Mammary epithelial cell (primary cell): ENCODE results near the gene MED12L.

Source experiments
- EZH2 ChIP-seq: IDR thresholded peaks from 2 replicates; pipeline ENCODE4 v1.6.1; 2012; ENCODE audit warnings: low read length, inconsistent platforms, borderline replicate concordance
- TF ChIP-seq, protein P1 (sequence below), 2 donors: IDR thresholded peaks in 1 of 2; conservative IDR thresholded peaks in 1 of 2; 2 replicates each; pipeline ENCODE4 v1.5.1; 2011 to 2012; ENCODE audit warnings: inconsistent platforms in 2 of 2, low read length in 2 of 2, mild to moderate bottlenecking in 2 of 2, control low read depth in 1 of 2, low read depth in 1 of 2; ENCODE audit not compliant: insufficient read depth in 1 of 2; ENCODE audit errors: extremely low read depth in 1 of 2

DNA sequence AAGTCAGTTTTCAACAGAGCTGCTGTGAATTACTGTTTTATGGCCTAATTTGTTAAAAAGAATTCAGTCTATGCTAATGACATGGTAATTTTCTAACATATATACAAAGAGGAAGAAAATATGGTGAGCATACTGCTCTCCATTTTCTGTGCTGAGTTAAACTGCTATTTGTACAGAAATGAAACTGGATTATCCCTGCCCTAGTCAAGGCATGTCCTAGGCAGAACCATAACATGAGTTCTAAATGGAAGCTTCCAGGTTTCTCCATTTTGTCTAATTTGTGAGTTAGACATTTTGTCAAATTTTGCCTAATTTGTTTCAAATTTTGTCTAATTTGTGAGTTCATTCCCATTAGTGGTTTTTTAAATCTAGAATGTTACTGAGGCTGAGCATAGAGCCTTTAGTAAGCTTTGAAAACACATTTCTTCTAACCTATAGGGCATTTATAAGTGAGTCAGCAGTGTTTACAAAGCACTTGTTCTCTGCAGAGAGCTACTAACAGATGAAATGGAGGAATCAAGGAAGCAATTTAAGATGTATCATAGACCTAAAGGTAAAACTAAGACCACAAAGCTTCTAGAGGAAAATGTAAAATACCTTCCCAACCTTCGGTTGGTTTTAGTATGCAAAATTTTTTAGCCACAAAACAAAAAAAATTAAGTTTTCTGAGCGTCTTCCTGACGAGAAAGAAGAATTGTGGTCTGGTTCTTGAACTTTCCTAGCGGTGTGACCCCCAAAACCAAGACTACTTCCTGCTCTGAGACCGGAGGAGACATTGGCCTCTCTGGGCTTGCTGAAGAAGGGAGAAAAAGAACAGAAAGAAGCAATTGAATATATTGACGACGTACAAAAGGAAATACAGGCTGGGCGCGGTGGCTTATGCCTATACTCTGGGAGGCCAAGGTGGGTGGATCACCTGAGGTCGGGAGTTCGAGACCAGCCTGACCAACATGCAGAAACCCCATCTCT, 183.1 kb downstream of the MED12L start:
- TF ChIP-seq, protein P1, sequence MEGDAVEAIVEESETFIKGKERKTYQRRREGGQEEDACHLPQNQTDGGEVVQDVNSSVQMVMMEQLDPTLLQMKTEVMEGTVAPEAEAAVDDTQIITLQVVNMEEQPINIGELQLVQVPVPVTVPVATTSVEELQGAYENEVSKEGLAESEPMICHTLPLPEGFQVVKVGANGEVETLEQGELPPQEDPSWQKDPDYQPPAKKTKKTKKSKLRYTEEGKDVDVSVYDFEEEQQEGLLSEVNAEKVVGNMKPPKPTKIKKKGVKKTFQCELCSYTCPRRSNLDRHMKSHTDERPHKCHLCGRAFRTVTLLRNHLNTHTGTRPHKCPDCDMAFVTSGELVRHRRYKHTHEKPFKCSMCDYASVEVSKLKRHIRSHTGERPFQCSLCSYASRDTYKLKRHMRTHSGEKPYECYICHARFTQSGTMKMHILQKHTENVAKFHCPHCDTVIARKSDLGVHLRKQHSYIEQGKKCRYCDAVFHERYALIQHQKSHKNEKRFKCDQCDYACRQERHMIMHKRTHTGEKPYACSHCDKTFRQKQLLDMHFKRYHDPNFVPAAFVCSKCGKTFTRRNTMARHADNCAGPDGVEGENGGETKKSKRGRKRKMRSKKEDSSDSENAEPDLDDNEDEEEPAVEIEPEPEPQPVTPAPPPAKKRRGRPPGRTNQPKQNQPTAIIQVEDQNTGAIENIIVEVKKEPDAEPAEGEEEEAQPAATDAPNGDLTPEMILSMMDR (conservative IDR thresholded peaks at IDR 0.05 in 1 of 2, IDR thresholded peaks at IDR 0.05 in 1 of 2; ENCODE audit: extremely low read depth in 1 of 2, insufficient read depth in 1 of 2, low read depth in 1 of 2, low read length in 2 of 2), result no peak
- TF ChIP-seq EZH2, result no peak
